Subcutaneous adipose tissue (tissue), 4 donors: ENCODE measurements around the gene LRP3. TPM values are rescaled to one million over a fixed set of nuclear protein-coding genes. Genes with fewer than 3 reads are reported as not detected.

ENCODE experiments used
- CTCF ChIP-seq: fragments of 450-650 bp; IDR thresholded peaks from one replicate; pipeline ENCODE4 v1.5.1; 2016; ENCODE audit warnings: low read depth, mild to moderate bottlenecking, control low read depth, antibody characterized with exemption, moderate library complexity
- total RNA-seq, 4 donors: library from RNA; depleted of rRNA; stranded (reverse); fragments of >200 nt; gene quantifications; one replicate each; pipeline ENCODE4 v1.1.0, GENCODE V29; 2016

The LRP3 gene
- total RNA-seq, 4 donors from 2014 or later = 15.0 to 40.3 (median 20.0) TPM

- no peak for TF ChIP-seq CTCF
Observed at GRCh38 chr19:33246709-33247440, 52.7 kb downstream of the LRP3 start.

GRCh38 chr19:33247441-33247819 lies 53.3 kb downstream of the LRP3 start:
- no peak for TF ChIP-seq CTCF

DNA sequence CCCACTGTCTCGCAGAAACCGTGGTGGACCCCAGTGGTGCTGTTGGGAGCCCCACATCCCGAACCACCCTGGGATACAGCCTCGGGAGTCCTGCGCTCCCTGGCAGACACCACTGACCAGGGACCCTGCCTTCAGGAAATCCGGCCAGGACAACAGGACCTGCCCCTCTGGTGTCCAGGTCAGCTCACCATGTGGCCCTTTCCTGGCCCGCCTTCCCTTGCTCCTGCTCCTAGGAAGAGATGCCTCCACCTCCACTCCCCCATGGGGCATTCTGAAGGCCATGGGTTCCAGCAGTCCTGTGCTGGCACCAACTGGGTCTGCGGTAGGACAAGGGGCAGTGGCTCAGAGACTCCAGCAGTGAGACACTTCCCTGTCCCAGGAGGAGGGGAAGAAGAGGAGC lies 54.0 kb downstream of the LRP3 start:
- no peak for TF ChIP-seq CTCF

- TF ChIP-seq CTCF = no peak
Observed at GRCh38 chr19:33248553-33248953, 54.4 kb downstream of the LRP3 start.

- TF ChIP-seq CTCF = no peak
Observed at GRCh38 chr19:33248954-33249613, 55.0 kb downstream of the LRP3 start.

DNA sequence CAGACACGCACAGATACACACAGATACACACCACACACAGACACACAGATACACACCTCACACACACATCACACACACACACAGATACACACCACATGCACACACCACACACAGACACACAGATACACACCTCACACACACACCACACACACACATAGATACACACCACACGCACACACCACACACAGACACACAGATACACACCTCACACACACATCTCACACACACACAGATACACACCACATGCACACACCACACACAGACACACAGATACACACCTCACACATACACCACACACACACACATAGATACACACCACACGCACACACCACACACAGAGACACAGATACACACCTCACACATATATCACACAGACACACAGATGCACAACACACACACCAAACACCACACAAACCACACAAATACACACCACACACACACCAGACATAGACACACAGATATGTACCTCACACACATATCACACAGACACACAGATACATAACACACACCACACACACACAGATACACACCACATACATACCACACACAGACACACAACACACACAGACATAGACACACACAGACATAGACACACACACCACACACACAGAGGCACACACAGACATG lies 55.7 kb downstream of the LRP3 start:
- no peak for TF ChIP-seq CTCF

- TF ChIP-seq CTCF = no peak
Observed at GRCh38 chr19:33250500-33250899, 56.4 kb downstream of the LRP3 start.
